Endothelial cell of umbilical vein (primary cell): ENCODE results near the gene CAND2. TPM values are rescaled to one million over a fixed set of nuclear protein-coding genes. Genes with fewer than 3 reads are reported as not detected.

Experiments used
- BruUV-seq: library from RNA; stranded (reverse); fragments of 400-500 nt; replicated peaks from 2 replicates; lab custom pipeline; 2021; lab: Mats Ljungman, UMichigan
- CTCF ChIA-PET: fragments of 300-600, 350-600 bp; sonication (Branson Sonifier 250); formaldehyde crosslinking; loops from one replicate; lab custom pipeline; 2021; ENCODE audit warnings: antibody characterized with exemption, inconsistent platforms; lab: Charles Lee
- POLR2A ChIA-PET: fragments of 300-600, 350-600 bp; sonication (Branson Sonifier 250); formaldehyde crosslinking; loops from one replicate; lab custom pipeline; 2021; ENCODE audit warnings: antibody characterized with exemption, inconsistent platforms; lab: Charles Lee
- DNase-seq: peaks from one replicate; pipeline ENCODE4 v3.0.0-alpha.2; 2011; ENCODE audit warnings: low read depth, low spot score
- FAIRE-seq: peaks from 2 replicates; lab custom pipeline; 2011; peaks lifted over from hg19 to GRCh38; lab: Jason Lieb, UNC
- H2AFZ ChIP-seq: 2 replicates; pipeline ENCODE4 v1.6.0; 2012; ENCODE audit warnings: low read depth, low read length, control low read depth, inconsistent platforms
- H3K27ac ChIP-seq: 2 replicates; pipeline ENCODE4 v1.5.1; 2011; ENCODE audit warnings: low read depth, mild to moderate bottlenecking, control low read depth, low read length, moderate library complexity; ENCODE audit not compliant: insufficient read depth
- H3K27me3 ChIP-seq, 2 experiments: 2 replicates each; pipeline versions ENCODE4 v1.6.0 to v1.6.1; 2011; ENCODE audit warnings: low read length in 2 of 2, mixed read lengths in 1 of 2; ENCODE audit not compliant: control insufficient read depth in 2 of 2, insufficient read depth in 2 of 2
- H3K36me3 ChIP-seq, 2 experiments: 2 replicates in 1 of 2; 3 replicates in 1 of 2; pipeline ENCODE4 v1.5.1; 2011; ENCODE audit warnings: low read length in 2 of 2, mild to moderate bottlenecking in 1 of 2, moderate library complexity in 1 of 2; ENCODE audit not compliant: control insufficient read depth in 2 of 2, insufficient read depth in 2 of 2; ENCODE audit errors: extremely low read depth in 1 of 2
- H3K4me1 ChIP-seq: 3 replicates; pipeline ENCODE4 v1.5.1; 2011; ENCODE audit warnings: mild to moderate bottlenecking, low read length; ENCODE audit not compliant: control insufficient read depth, insufficient read depth; ENCODE audit errors: extremely low read depth
- H3K4me2 ChIP-seq: 2 replicates; pipeline ENCODE4 v1.6.1; 2011; ENCODE audit warnings: low read length, control low read depth, mixed read lengths; ENCODE audit not compliant: insufficient read depth
- H3K4me3 ChIP-seq, 3 experiments: fragments of 200-600 bp in 1 of 3; sonication (generic), shearing (Covaris generic) in 1 of 3; replicated peaks in 1 of 3; 2 replicates each; pipeline ENCODE4 v1.5.1; 2011 to 2016; ENCODE audit warnings: control low read depth in 3 of 3, low read length in 3 of 3, mild to moderate bottlenecking in 2 of 3, inconsistent platforms in 1 of 3, low read depth in 1 of 3, moderate library complexity in 1 of 3; ENCODE audit not compliant: insufficient read depth in 1 of 3
- H3K79me2 ChIP-seq: 2 replicates; pipeline ENCODE4 v1.6.0; 2012; ENCODE audit warnings: low read length, inconsistent platforms; ENCODE audit not compliant: control insufficient read depth, insufficient read depth
- H3K9ac ChIP-seq: replicated peaks from 2 replicates; pipeline ENCODE3; 2011; ENCODE audit warnings: low read length, control low read depth; ENCODE audit not compliant: insufficient read depth; ENCODE audit errors: extremely low read depth
- H3K9me1 ChIP-seq: replicated peaks from 3 replicates; pipeline ENCODE4 v1.6.0; 2011; ENCODE audit warnings: mild to moderate bottlenecking, low read length; ENCODE audit not compliant: control insufficient read depth, insufficient read depth; ENCODE audit errors: extremely low read depth
- H3K9me3 ChIP-seq: replicated peaks from 2 replicates; pipeline ENCODE4 v1.5.1; 2012; ENCODE audit warnings: low read length, inconsistent platforms; ENCODE audit not compliant: control insufficient read depth, insufficient read depth
- H4K20me1 ChIP-seq: replicated peaks from 2 replicates; pipeline ENCODE3; 2011; ENCODE audit warnings: mild to moderate bottlenecking, low read length; ENCODE audit not compliant: control insufficient read depth, insufficient read depth; ENCODE audit errors: extremely low read depth
- EZH2 ChIP-seq: IDR thresholded peaks from 2 replicates; pipeline ENCODE4 v1.6.1; 2012; ENCODE audit warnings: borderline replicate concordance, low read depth, mild to moderate bottlenecking, moderate library complexity, low read length, inconsistent platforms; ENCODE audit not compliant: severe bottlenecking
- FOS ChIP-seq: IDR thresholded peaks from 2 replicates; pipeline ENCODE4 v1.6.1; 2011; ENCODE audit warnings: mild to moderate bottlenecking, low read length, moderate library complexity, borderline replicate concordance; ENCODE audit not compliant: insufficient read depth
- GATA2 ChIP-seq: IDR thresholded peaks from 2 replicates; pipeline ENCODE4 v1.7.0; 2011; ENCODE audit warnings: low read depth, mild to moderate bottlenecking, moderate library complexity, mixed read lengths, low read length; ENCODE audit not compliant: insufficient read length, insufficient read depth
- JUN ChIP-seq: IDR thresholded peaks from 2 replicates; pipeline ENCODE4 v1.6.1; 2011; ENCODE audit warnings: borderline replicate concordance, low read depth; ENCODE audit not compliant: insufficient read length, insufficient read depth
- MYC ChIP-seq: IDR thresholded peaks from one replicate; pipeline ENCODE4 v1.6.1; 2011; ENCODE audit warnings: mild to moderate bottlenecking, low read depth, low read length
- POLR2A ChIP-seq: IDR thresholded peaks from 2 replicates; pipeline ENCODE4 v1.6.1; 2012; ENCODE audit warnings: low read depth, mild to moderate bottlenecking, control low read depth, low read length
- POLR2AphosphoS5 ChIP-seq: IDR thresholded peaks from 2 replicates; pipeline ENCODE4 v1.6.1; 2012; ENCODE audit warnings: low read depth, mild to moderate bottlenecking, control low read depth, low read length, moderate library complexity; ENCODE audit not compliant: insufficient read depth
- dilution Hi-C: fragments of 300-500 bp; cut with MboI; formaldehyde crosslinking; loops from one replicate; pipeline ENCODE4 v1.15.0; 2019; ENCODE audit warnings: low sequenced_read_pairs; ENCODE audit not compliant: extremely low pct_ligation_motif_present
- intact Hi-C: fragments of 100-400 bp; cut with micrococcal nuclease; formaldehyde crosslinking; loops from one replicate; pipeline ENCODE4 v1.10.0; 2022
- polyA plus RNA-seq, 4 experiments: library from polyadenylated mRNA; depleted of rRNA in 3 of 4; stranded (reverse) in 3 of 4; unstranded in 1 of 4; fragments of >200 nt; gene quantifications; 2 replicates each; pipeline versions ENCODE4 v1.2.1 to v1.2.3, GENCODE V29; 2011 to 2012; ENCODE audit warnings: missing spikeins in 1 of 4
- total RNA-seq: library from RNA; stranded (reverse); gene quantifications from 2 replicates; pipeline ENCODE4 v1.2.3, GENCODE V29; 2021
- TF ChIP-seq, protein P1 (sequence below): IDR thresholded peaks from 2 replicates; pipeline ENCODE4 v1.6.1; 2011; ENCODE audit not compliant: insufficient read depth, insufficient read length
- TF ChIP-seq, protein P2 (sequence below), 2 donors: IDR thresholded peaks; 1 replicate in 1 of 2; 2 replicates in 1 of 2; pipeline ENCODE4 v1.5.1; 2011; ENCODE audit warnings: low read length in 2 of 2, mild to moderate bottlenecking in 2 of 2, moderate library complexity in 2 of 2, control low read depth in 1 of 2, inconsistent platforms in 1 of 2, low read depth in 1 of 2; ENCODE audit not compliant: insufficient read depth in 1 of 2; ENCODE audit errors: extremely low read depth in 1 of 2

CAND2 gene
- total and polyA plus RNA-seq, 2 donors (not counting 3 experiments of a cell fraction or from before 2014, with no cell fraction given), result 7.1 to 11.0 TPM

DNA sequence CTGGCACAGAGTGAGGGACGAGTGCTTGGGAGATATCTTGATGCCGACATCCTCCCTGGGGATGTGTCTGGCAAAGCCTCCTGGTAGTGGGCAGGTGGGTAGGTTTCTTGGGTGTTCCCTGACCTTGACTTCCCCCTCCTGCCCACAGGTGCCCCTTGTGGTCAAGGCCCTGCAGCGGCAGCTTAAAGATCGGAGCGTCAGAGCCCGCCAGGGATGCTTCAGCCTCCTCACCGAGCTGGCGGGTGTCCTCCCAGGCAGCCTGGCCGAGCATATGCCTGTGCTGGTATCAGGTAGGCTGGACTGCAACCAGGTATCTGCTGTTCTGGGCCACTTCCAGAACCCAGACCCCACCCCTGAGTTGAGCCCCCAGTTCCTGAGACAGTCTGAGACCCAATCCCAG lies 19.2 kb downstream of the CAND2 start:
- no peak for TF ChIP-seq FOS
- TF ChIP-seq GATA2, result no peak
- TF ChIP-seq, protein P1, sequence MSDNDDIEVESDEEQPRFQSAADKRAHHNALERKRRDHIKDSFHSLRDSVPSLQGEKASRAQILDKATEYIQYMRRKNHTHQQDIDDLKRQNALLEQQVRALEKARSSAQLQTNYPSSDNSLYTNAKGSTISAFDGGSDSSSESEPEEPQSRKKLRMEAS, result no peak
- TF ChIP-seq, protein P2, sequence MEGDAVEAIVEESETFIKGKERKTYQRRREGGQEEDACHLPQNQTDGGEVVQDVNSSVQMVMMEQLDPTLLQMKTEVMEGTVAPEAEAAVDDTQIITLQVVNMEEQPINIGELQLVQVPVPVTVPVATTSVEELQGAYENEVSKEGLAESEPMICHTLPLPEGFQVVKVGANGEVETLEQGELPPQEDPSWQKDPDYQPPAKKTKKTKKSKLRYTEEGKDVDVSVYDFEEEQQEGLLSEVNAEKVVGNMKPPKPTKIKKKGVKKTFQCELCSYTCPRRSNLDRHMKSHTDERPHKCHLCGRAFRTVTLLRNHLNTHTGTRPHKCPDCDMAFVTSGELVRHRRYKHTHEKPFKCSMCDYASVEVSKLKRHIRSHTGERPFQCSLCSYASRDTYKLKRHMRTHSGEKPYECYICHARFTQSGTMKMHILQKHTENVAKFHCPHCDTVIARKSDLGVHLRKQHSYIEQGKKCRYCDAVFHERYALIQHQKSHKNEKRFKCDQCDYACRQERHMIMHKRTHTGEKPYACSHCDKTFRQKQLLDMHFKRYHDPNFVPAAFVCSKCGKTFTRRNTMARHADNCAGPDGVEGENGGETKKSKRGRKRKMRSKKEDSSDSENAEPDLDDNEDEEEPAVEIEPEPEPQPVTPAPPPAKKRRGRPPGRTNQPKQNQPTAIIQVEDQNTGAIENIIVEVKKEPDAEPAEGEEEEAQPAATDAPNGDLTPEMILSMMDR (IDR thresholded peaks at IDR 0.05; ENCODE audit: extremely low read depth in 1 of 2, insufficient read depth in 1 of 2, low read depth in 1 of 2, low read length in 2 of 2), result no peak
- TF ChIP-seq POLR2A, result no peak
- no peak for TF ChIP-seq MYC
- no peak for TF ChIP-seq JUN
- no peak for TF ChIP-seq POLR2AphosphoS5
- TF ChIP-seq EZH2, result no peak
- Histone ChIP-seq H3K9ac (no peak overlapping the region), H3K27me3 (no peaks in the 10 kb centered on the region), H2AFZ (no peak overlapping the region), H3K9me3 (no peaks in the 10 kb centered on the region), H3K4me3 (no peak overlapping the region), H3K9me1 (no peaks in the 10 kb centered on the region), H3K4me1 (peaks cover under 1% of the 10 kb centered on the region), H3K79me2 (no peaks in the 10 kb centered on the region), H3K27ac (no peak overlapping the region), H4K20me1 (no peaks in the 10 kb centered on the region), H3K36me3 (peaks cover 0 to 4% of the 10 kb centered on the region in 2 experiments), H3K4me2 (no peak overlapping the region)
- no peak for FAIRE-seq
- no peak for DNase-seq
- dilution Hi-C loops, result no loop called here
- ChIA-PET CTCF (interaction anchor here (0.6 kb wide), 1 partner anchor 11 kb away, joined by 3 read pairs; no protein-coding TSS in a partner anchor), POLR2A (no interaction called here)
- BruUV-seq, result no TSS peak
- intact Hi-C loops, result no loop called here
